SK-N-SH (cell line): ENCODE measurements around the gene LHPP.

Experiments
- EP300 ChIP-seq, 2 experiments: IDR thresholded peaks; 2 replicates each; pipeline versions ENCODE4 v1.4.0 to v1.6.1; 2012; ENCODE audit warnings: borderline replicate concordance in 1 of 2, low read depth in 1 of 2, low read length in 1 of 2
- IRF3 ChIP-seq: fragments of 150-350 bp; IDR thresholded peaks from 2 replicates; pipeline ENCODE4 v1.6.1; 2016; ENCODE audit warnings: mild to moderate bottlenecking, low read depth, low read length
- JUND ChIP-seq: IDR thresholded peaks from 2 replicates; pipeline ENCODE4 v1.4.0; 2012
- MXI1 ChIP-seq: IDR thresholded peaks from 2 replicates; pipeline ENCODE4 v1.6.1; 2012; ENCODE audit warnings: mild to moderate bottlenecking, low read depth, low read length, improper control_type of control experiment
- POLR2AphosphoS5 ChIP-seq: IDR thresholded peaks from 2 replicates; pipeline ENCODE4 v1.6.1; 2012; ENCODE audit warnings: low read depth, low read length
- RAD21 ChIP-seq: IDR thresholded peaks from 2 replicates; pipeline ENCODE4 v1.6.1; 2012; ENCODE audit warnings: mild to moderate bottlenecking, low read length
- RCOR1 ChIP-seq: fragments of 150-350 bp; IDR thresholded peaks from 2 replicates; pipeline ENCODE4 v1.6.1; 2017; ENCODE audit warnings: antibody characterized with exemption, low read length
- RFX5 ChIP-seq: IDR thresholded peaks from 2 replicates; pipeline ENCODE4 v1.6.1; 2012; ENCODE audit warnings: mild to moderate bottlenecking, improper control_type of control experiment, low read length
- TEAD4 ChIP-seq: IDR thresholded peaks from 2 replicates; pipeline ENCODE4 v1.4.0; 2012; ENCODE audit warnings: mild to moderate bottlenecking, borderline replicate concordance; ENCODE audit not compliant: insufficient read depth
- TF ChIP-seq, protein P1 (sequence below): fragments of 200-600 bp; sonication (generic); IDR thresholded peaks from 2 replicates; pipeline ENCODE4 v1.6.1; 2017; ENCODE audit warnings: antibody characterized with exemption, mild to moderate bottlenecking, moderate library complexity
- TF ChIP-seq, protein P2 (sequence below): IDR thresholded peaks from 2 replicates; pipeline ENCODE4 v1.4.0; 2012; ENCODE audit warnings: low read depth, borderline replicate concordance

DNA sequence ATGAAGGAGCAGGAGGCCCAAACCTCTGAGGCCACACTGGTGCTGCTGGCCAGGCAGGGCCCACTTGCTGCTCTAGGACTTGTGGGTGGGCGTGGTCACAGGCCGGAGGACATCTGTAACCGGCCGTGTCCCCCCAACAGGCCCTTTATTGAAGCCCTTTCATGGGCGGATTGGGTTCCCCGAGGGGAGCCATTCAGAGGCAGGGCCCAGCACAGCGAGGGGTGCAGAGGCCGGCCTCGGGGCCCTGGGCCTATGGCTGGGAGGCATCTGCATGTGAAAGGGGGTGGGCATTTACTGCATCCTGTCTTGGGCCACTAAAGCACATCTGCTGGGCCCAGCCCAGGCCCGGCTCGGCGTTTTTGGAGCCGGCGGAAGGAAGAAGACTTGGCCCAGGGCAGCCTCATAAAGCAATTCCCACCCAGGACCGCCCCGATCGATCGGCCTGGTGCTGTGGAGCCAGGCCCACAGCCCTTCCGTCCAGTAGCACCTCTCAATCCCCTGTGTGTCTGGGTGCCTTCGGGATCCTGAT lies 8.4 kb downstream of the LHPP start:
- TF ChIP-seq TEAD4 (no peak), RAD21 (no peak), POLR2AphosphoS5 (no peak), JUND (no peak), EP300 (IDR thresholded peaks at IDR 0.05; ENCODE audit: borderline replicate concordance in 1 of 2, low read depth in 1 of 2, low read length in 1 of 2) (no peak), IRF3 (no peak), RFX5 (no peak), RCOR1 (no peak), MXI1 (no peak)
- TF ChIP-seq, protein P1, sequence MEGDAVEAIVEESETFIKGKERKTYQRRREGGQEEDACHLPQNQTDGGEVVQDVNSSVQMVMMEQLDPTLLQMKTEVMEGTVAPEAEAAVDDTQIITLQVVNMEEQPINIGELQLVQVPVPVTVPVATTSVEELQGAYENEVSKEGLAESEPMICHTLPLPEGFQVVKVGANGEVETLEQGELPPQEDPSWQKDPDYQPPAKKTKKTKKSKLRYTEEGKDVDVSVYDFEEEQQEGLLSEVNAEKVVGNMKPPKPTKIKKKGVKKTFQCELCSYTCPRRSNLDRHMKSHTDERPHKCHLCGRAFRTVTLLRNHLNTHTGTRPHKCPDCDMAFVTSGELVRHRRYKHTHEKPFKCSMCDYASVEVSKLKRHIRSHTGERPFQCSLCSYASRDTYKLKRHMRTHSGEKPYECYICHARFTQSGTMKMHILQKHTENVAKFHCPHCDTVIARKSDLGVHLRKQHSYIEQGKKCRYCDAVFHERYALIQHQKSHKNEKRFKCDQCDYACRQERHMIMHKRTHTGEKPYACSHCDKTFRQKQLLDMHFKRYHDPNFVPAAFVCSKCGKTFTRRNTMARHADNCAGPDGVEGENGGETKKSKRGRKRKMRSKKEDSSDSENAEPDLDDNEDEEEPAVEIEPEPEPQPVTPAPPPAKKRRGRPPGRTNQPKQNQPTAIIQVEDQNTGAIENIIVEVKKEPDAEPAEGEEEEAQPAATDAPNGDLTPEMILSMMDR: no peak
- TF ChIP-seq, protein P2, sequence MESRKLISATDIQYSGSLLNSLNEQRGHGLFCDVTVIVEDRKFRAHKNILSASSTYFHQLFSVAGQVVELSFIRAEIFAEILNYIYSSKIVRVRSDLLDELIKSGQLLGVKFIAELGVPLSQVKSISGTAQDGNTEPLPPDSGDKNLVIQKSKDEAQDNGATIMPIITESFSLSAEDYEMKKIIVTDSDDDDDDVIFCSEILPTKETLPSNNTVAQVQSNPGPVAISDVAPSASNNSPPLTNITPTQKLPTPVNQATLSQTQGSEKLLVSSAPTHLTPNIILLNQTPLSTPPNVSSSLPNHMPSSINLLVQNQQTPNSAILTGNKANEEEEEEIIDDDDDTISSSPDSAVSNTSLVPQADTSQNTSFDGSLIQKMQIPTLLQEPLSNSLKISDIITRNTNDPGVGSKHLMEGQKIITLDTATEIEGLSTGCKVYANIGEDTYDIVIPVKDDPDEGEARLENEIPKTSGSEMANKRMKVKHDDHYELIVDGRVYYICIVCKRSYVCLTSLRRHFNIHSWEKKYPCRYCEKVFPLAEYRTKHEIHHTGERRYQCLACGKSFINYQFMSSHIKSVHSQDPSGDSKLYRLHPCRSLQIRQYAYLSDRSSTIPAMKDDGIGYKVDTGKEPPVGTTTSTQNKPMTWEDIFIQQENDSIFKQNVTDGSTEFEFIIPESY: no peak
